ENCODE measurements around the gene CCDC17. TPM values are rescaled to one million over a fixed set of nuclear protein-coding genes. Genes with fewer than 3 reads are reported as not detected.
"Not testable (repeated sequence)": the region's sequence is repeated elsewhere in the genome, so short reads cannot be mapped to it uniquely, and the experiment has no call there.

Gene CCDC17
- total RNA-seq, 4 donors from 2014 or later, result 5.0 to 17.3 (median 15.7) TPM

DNA sequence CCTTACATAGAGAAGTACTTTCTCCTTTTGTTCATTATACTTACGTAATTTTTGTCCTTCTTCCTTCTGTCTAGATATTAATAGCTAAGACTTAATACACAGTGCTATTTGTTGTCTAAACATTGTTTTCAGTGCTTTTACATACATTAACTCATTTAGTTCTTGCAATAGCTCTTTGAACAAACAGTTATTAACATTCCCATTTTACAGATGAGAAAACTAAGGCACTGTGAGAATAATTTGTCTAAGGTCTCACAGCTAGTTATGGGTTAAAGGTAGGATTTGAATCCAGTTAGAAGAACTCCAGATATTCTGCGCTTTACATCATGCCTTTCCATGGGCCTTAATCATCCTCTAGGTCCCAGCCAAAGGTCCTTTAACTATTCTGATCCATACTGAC is 19.6 kb downstream of the CCDC17 start:
- Histone ChIP-seq H3K27me3 (no peaks in the 10 kb centered on the region), H3K36me3 (peaks cover 0 to 38% (median 0%) of the 10 kb centered on the region in 3 donors), H3K4me3 (no peak overlapping the region), H3K27ac (no peak overlapping the region), H3K4me1 (no peaks in the 10 kb centered on the region), H3K9me3 (no peaks in the 10 kb centered on the region)
- no peak for DNase-seq
- TF ChIP-seq POLR2A (IDR thresholded peaks at IDR 0.05), result no peak
- TF ChIP-seq, protein P1, sequence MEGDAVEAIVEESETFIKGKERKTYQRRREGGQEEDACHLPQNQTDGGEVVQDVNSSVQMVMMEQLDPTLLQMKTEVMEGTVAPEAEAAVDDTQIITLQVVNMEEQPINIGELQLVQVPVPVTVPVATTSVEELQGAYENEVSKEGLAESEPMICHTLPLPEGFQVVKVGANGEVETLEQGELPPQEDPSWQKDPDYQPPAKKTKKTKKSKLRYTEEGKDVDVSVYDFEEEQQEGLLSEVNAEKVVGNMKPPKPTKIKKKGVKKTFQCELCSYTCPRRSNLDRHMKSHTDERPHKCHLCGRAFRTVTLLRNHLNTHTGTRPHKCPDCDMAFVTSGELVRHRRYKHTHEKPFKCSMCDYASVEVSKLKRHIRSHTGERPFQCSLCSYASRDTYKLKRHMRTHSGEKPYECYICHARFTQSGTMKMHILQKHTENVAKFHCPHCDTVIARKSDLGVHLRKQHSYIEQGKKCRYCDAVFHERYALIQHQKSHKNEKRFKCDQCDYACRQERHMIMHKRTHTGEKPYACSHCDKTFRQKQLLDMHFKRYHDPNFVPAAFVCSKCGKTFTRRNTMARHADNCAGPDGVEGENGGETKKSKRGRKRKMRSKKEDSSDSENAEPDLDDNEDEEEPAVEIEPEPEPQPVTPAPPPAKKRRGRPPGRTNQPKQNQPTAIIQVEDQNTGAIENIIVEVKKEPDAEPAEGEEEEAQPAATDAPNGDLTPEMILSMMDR (IDR thresholded peaks at IDR 0.05), result no peak

DNA sequence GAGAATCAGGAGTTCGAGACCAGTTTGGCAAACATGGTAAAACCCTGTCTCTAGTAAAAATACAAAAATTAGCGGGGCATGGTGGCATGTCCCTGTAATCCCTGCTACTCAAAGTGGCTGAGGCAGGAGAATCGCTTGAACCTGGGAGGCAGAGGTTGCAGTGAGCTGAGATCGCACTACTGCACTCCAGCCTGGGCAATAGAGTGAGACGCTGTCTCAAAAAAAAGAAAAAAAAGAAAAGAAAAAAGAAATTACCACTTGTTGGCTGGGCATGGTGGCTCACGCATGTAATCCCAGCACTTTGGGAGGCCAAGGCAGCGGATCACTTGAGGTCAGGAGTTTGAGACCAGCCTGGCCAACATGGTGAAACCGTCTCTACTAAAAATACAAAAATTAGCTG is 27.1 kb downstream of the CCDC17 start:
- H3K9me3 ChIP-seq, H3K27ac ChIP-seq, H3K27me3 ChIP-seq, H3K4me3 ChIP-seq, H3K4me1 ChIP-seq, DNase-seq: not testable (repeated sequence)
- peaks cover 0 to 34% (median 0%) of the 10 kb centered on the region in 3 donors for H3K36me3 ChIP-seq

GRCh38 chr1:45594412-45594811 is 29.4 kb downstream of the CCDC17 start:
- Histone ChIP-seq H3K27ac (no peak overlapping the region), H3K36me3 (peaks cover 0 to 37% (median 0%) of the 10 kb centered on the region in 3 donors), H3K4me1 (no peaks in the 10 kb centered on the region), H3K4me3 (no peak overlapping the region), H3K9me3 (no peaks in the 10 kb centered on the region), H3K27me3 (no peaks in the 10 kb centered on the region)
- DNase-seq, result no peak
- no peak for TF ChIP-seq POLR2A (IDR thresholded peaks at IDR 0.05)
- TF ChIP-seq, protein P1 (IDR thresholded peaks at IDR 0.05), result no peak

DNA sequence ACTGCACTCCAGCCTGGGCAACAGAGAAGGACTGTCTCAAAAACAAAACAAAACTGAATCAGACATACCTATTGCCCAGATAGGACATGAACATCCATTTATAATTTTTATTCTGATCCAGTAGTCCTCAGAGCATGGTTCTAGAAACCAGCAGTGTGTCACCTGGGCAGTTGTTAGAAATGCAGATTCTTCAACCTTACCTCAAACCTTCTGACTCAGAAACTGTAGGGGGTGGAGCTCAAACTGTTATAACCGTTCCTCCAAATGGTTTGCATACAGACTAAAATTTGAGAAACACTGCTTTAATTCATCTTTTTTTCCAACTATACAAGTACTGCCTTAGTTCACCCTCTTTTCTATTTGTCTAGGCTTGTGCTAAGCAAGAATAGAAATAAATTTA is 34.0 kb downstream of the CCDC17 start:
- no peak for DNase-seq
- peak overlapping the region in 2 of 4 donors; percentile 2 to 35 for H3K4me3 ChIP-seq
- peaks cover 0 to 29% (median 0%) of the 10 kb centered on the region in 3 donors for H3K36me3 ChIP-seq
- TF ChIP-seq, protein P1 (IDR thresholded peaks at IDR 0.05), result no peak
- no peak for TF ChIP-seq POLR2A (IDR thresholded peaks at IDR 0.05)
- no peak overlapping the region for H3K27ac ChIP-seq
- no peaks in the 10 kb centered on the region for H3K27me3 ChIP-seq
- peaks cover 0 to 24% (median 7%) of the 10 kb centered on the region in 4 donors for H3K4me1 ChIP-seq
- no peaks in the 10 kb centered on the region for H3K9me3 ChIP-seq

DNA sequence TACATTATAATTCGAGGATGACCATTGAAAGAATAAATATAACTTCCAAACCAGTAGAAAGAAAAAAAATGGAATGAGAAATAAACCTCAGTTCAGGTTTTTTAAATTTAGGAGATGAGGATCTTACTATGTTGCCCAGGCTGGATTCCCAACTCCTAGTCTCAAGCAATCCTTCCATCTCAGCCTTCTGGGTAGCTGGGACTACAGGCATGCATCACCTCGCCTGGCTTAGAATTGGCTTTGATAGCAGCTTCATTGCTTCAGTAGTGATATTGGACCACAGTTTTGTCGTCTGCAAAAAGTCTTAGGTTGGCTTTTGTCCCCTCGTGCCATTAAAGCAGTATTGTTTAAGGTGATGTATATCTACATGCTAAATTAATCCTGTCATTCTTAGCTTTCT is 37.1 kb downstream of the CCDC17 start:
- TF ChIP-seq, protein P1 (IDR thresholded peaks at IDR 0.05), result no peak
- TF ChIP-seq POLR2A (IDR thresholded peaks at IDR 0.05), result no peak
- Histone ChIP-seq H3K4me1 (peaks cover 0 to 28% (median 7%) of the 10 kb centered on the region in 4 donors), H3K36me3 (peaks cover 0 to 3% (median 0%) of the 10 kb centered on the region in 3 donors), H3K27me3 (no peaks in the 10 kb centered on the region), H3K4me3 (peak overlapping the region in 1 of 4 donors; percentile 78), H3K27ac (peak overlapping the region in 2 of 4 donors; percentile 2 to 19), H3K9me3 (no peaks in the 10 kb centered on the region)
- no peak for DNase-seq

- no peaks in the 10 kb centered on the region for H3K36me3 ChIP-seq
- peak overlapping the region in 3 of 4 donors; percentile 5 to 93 (median 12) for H3K27ac ChIP-seq
- no peak for DNase-seq
- H3K9me3 ChIP-seq, result no peaks in the 10 kb centered on the region
- H3K4me3 ChIP-seq, result peak overlapping the region; percentile 78 to 88 (median 87)
- TF ChIP-seq, protein P1 (IDR thresholded peaks at IDR 0.05), result no peak
- no peak for TF ChIP-seq POLR2A (IDR thresholded peaks at IDR 0.05)
- H3K27me3 ChIP-seq, result no peaks in the 10 kb centered on the region
- peaks cover 0 to 28% (median 7%) of the 10 kb centered on the region in 4 donors for H3K4me1 ChIP-seq
Measured at GRCh38 chr1:45585496-45586075, 38.3 kb downstream of the CCDC17 start.

All from Peyer's patch (tissue), 4 donors.